Measurements from ENCODE around the gene MICU2. TPM values are rescaled to one million over a fixed set of nuclear protein-coding genes. Genes with fewer than 3 reads are reported as not detected.

MICU2 gene
- total and polyA plus RNA-seq, 2 of the 13 experiments (the other 11 are each of a cell fraction or from before 2014, with no cell fraction given), result 31.7 to 42.4 TPM

DNA sequence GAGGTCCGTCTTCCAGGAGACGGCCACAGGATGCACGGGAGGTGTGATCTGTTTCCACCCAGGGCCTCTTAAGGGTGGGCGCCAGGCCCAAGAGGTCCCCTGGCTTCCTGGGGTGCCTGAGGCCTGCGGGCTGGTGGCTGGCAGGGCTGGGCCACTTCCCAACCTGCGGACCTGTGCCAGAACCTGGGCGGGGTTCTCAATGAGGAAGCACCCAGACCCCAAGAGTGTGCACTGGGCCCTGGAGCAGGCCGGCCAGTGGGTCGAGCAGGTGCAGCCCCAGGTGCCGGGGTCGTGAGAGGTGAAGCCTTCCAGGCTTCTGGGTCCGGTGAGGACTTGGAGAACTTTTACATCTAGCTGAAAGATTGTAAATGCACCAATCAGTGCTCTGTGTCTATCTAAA, 6.7 kb upstream of the MICU2 start:
- FAIRE-seq (no peak), DNase-seq (ENCODE audit: low spot score) (no peak), ATAC-seq (peak; percentile 32; the same call in 1 of the 3 replicates)
- Histone ChIP-seq H2AFZ (ENCODE audit: low read length) (no peak overlapping the region), H3K36me3 (replicated peaks in 1 of 2; ENCODE audit: control insufficient read depth in 1 of 2, insufficient read depth in 2 of 2, low read length in 2 of 2) (no peaks in the 10 kb centered on the region), H3K4me1 (ENCODE audit: insufficient read depth, low read length) (peaks cover 7% of the 10 kb centered on the region; the same call in 1 of the 2 replicates), H3K9ac (ENCODE audit: insufficient read depth, low read depth, low read length) (no peak overlapping the region), H3K27ac (ENCODE audit: extremely low read length, insufficient read depth, low read length) (no peak overlapping the region), H3K27me3 (ENCODE audit: control insufficient read depth in 1 of 2, insufficient read depth in 2 of 2, low read length in 2 of 2) (peaks cover 2 to 3% of the 10 kb centered on the region in 2 experiments; a peak in 1 of 5 replicates), H3K79me2 (ENCODE audit: insufficient read depth, low read length) (no peaks in the 10 kb centered on the region), H3K4me2 (ENCODE audit: low read depth, low read length) (no peak overlapping the region), H3K4me3 (replicated peaks in 1 of 3; ENCODE audit: insufficient read depth in 1 of 3, low read depth in 2 of 3, low read length in 3 of 3) (no peak overlapping the region), H3K9me3 (ENCODE audit: low read length) (no peaks in the 10 kb centered on the region), H4K20me1 (ENCODE audit: insufficient read depth, low read length) (no peaks in the 10 kb centered on the region)
- BruUV-seq (replicated peaks), result no TSS peak
- in situ Hi-C loops (cut with HindIII; ENCODE audit: extremely low pct_ligation_motif_present, low pct_unique_long_range_greater_than_20kb), result loop anchor here (25.0 kb wide), 1 partner anchor 1177 kb away; no protein-coding TSS in a partner anchor
- WGBS (ENCODE audit: low lambda C conversion rate), result 48% methylated on average over 5 of the region's 12 CpGs
- CTCF ChIA-PET (ENCODE audit: low intra/inter-chr PET ratio, low total read pairs), result no interaction called here
- TF ChIP-seq NFATC3 (CRISPR knock-in tag; IDR thresholded peaks at IDR 0.05) (no peak), SSRP1 (CRISPR knock-in tag; IDR thresholded peaks at IDR 0.05) (no peak), ZFAT (CRISPR knock-in tag; conservative IDR thresholded peaks at IDR 0.05) (no peak), ZFY (CRISPR knock-in tag; IDR thresholded peaks at IDR 0.05) (no peak), ZNF331 (CRISPR knock-in tag; IDR thresholded peaks at IDR 0.05) (no peak), ZNF230 (CRISPR knock-in tag; IDR thresholded peaks at IDR 0.05) (no peak), ZNF614 (CRISPR knock-in tag; IDR thresholded peaks at IDR 0.05; ENCODE audit: borderline replicate concordance) (no peak), ZKSCAN8 (CRISPR knock-in tag; IDR thresholded peaks at IDR 0.05; ENCODE audit: borderline replicate concordance) (no peak), ZNF709 (CRISPR knock-in tag; IDR thresholded peaks at IDR 0.05) (no peak), ZNF883 (CRISPR knock-in tag; IDR thresholded peaks at IDR 0.05; ENCODE audit: not compliant biosample characterization) (no peak), POLR2AphosphoS2 (IDR thresholded peaks at IDR 0.05; ENCODE audit: low read depth, low read length) (no peak), ZNF468 (CRISPR knock-in tag; IDR thresholded peaks at IDR 0.05) (no peak), ZNF232 (CRISPR knock-in tag; IDR thresholded peaks at IDR 0.05; ENCODE audit: borderline replicate concordance) (no peak)
- TF ChIP-seq, protein P1, sequence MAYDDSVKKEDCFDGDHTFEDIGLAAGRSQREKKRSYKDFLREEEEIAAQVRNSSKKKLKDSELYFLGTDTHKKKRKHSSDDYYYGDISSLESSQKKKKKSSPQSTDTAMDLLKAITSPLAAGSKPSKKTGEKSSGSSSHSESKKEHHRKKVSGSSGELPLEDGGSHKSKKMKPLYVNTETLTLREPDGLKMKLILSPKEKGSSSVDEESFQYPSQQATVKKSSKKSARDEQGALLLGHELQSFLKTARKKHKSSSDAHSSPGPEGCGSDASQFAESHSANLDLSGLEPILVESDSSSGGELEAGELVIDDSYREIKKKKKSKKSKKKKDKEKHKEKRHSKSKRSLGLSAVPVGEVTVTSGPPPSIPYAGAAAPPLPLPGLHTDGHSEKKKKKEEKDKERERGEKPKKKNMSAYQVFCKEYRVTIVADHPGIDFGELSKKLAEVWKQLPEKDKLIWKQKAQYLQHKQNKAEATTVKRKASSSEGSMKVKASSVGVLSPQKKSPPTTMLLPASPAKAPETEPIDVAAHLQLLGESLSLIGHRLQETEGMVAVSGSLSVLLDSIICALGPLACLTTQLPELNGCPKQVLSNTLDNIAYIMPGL (CRISPR knock-in tag; IDR thresholded peaks at IDR 0.05; ENCODE audit: borderline replicate concordance in 1 of 2, low read depth in 1 of 2), result no peak
- TF ChIP-seq, protein P2, sequence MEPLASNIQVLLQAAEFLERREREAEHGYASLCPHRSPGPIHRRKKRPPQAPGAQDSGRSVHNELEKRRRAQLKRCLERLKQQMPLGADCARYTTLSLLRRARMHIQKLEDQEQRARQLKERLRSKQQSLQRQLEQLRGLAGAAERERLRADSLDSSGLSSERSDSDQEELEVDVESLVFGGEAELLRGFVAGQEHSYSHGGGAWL (CRISPR knock-in tag; IDR thresholded peaks at IDR 0.05), result no peak
- TF ChIP-seq, protein P3, sequence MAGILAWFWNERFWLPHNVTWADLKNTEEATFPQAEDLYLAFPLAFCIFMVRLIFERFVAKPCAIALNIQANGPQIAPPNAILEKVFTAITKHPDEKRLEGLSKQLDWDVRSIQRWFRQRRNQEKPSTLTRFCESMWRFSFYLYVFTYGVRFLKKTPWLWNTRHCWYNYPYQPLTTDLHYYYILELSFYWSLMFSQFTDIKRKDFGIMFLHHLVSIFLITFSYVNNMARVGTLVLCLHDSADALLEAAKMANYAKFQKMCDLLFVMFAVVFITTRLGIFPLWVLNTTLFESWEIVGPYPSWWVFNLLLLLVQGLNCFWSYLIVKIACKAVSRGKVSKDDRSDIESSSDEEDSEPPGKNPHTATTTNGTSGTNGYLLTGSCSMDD (CRISPR knock-in tag; IDR thresholded peaks at IDR 0.05), result no peak
- TF ChIP-seq, protein P4, sequence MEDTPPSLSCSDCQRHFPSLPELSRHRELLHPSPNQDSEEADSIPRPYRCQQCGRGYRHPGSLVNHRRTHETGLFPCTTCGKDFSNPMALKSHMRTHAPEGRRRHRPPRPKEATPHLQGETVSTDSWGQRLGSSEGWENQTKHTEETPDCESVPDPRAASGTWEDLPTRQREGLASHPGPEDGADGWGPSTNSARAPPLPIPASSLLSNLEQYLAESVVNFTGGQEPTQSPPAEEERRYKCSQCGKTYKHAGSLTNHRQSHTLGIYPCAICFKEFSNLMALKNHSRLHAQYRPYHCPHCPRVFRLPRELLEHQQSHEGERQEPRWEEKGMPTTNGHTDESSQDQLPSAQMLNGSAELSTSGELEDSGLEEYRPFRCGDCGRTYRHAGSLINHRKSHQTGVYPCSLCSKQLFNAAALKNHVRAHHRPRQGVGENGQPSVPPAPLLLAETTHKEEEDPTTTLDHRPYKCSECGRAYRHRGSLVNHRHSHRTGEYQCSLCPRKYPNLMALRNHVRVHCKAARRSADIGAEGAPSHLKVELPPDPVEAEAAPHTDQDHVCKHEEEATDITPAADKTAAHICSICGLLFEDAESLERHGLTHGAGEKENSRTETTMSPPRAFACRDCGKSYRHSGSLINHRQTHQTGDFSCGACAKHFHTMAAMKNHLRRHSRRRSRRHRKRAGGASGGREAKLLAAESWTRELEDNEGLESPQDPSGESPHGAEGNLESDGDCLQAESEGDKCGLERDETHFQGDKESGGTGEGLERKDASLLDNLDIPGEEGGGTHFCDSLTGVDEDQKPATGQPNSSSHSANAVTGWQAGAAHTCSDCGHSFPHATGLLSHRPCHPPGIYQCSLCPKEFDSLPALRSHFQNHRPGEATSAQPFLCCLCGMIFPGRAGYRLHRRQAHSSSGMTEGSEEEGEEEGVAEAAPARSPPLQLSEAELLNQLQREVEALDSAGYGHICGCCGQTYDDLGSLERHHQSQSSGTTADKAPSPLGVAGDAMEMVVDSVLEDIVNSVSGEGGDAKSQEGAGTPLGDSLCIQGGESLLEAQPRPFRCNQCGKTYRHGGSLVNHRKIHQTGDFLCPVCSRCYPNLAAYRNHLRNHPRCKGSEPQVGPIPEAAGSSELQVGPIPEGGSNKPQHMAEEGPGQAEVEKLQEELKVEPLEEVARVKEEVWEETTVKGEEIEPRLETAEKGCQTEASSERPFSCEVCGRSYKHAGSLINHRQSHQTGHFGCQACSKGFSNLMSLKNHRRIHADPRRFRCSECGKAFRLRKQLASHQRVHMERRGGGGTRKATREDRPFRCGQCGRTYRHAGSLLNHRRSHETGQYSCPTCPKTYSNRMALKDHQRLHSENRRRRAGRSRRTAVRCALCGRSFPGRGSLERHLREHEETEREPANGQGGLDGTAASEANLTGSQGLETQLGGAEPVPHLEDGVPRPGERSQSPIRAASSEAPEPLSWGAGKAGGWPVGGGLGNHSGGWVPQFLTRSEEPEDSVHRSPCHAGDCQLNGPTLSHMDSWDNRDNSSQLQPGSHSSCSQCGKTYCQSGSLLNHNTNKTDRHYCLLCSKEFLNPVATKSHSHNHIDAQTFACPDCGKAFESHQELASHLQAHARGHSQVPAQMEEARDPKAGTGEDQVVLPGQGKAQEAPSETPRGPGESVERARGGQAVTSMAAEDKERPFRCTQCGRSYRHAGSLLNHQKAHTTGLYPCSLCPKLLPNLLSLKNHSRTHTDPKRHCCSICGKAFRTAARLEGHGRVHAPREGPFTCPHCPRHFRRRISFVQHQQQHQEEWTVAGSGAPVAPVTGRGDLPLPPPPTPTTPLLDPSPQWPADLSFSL (CRISPR knock-in tag; IDR thresholded peaks at IDR 0.05), result no peak
- POLR2A ChIA-PET, result no interaction called here
- intact Hi-C loops (cut with micrococcal nuclease; ENCODE audit: unreplicated experiment), result no loop called here

Data from HepG2 (cell line).